ENCODE data around the gene GALNT10. TPM values are rescaled to one million over a fixed set of nuclear protein-coding genes. Genes with fewer than 3 reads are reported as not detected.

Gene GALNT10
- total RNA-seq, 1 experiment from 2014 or later, result 23.4 TPM

- H3K36me3 ChIP-seq (ENCODE audit: control insufficient read depth, insufficient read depth, low read length), result no peaks in the 10 kb centered on the region
- H3K27me3 Mint-ChIP-seq (ENCODE audit: insufficient read depth, unreplicated experiment), result no peaks in the 10 kb centered on the region
- DNase-seq, result no peak
- no TSS peak for BruUV-seq (replicated peaks)
- H3K9me3 Mint-ChIP-seq (ENCODE audit: unreplicated experiment), result no peaks in the 10 kb centered on the region
- peaks cover 15% of the 10 kb centered on the region for H3K4me1 Mint-ChIP-seq (ENCODE audit: low read depth, unreplicated experiment)
- H3K9me3 ChIP-seq, result no peaks in the 10 kb centered on the region
- no peaks in the 10 kb centered on the region for H3K36me3 Mint-ChIP-seq (ENCODE audit: insufficient read depth, unreplicated experiment)
- TF ChIP-seq CTCF (IDR thresholded peaks at IDR 0.05; ENCODE audit: insufficient read depth in 1 of 2, low read depth in 1 of 2, low read length in 1 of 2, severe bottlenecking in 1 of 2, unreplicated experiment in 1 of 2), result no peak
- no peaks in the 10 kb centered on the region for H3K27me3 ChIP-seq (replicated peaks; ENCODE audit: control insufficient read depth, insufficient read depth, low read length)
- 0 out of 2 replicates have a peak, but pooled peaks cover 5% of the 10 kb centered on the region for H3K4me1 ChIP-seq
- no peak overlapping the region for H3K27ac Mint-ChIP-seq (ENCODE audit: unreplicated experiment)
- H3K4me3 ChIP-seq (ENCODE audit: low read depth, low read length), result no peak overlapping the region
- intact Hi-C loops (cut with micrococcal nuclease; ENCODE audit: unreplicated experiment), result loop anchor here (5.0 kb wide), 1 partner anchor 166 kb away; no protein-coding TSS in a partner anchor
- ChIA-PET POLR2A (no interaction called here), CTCF (no interaction called here)
- no peak overlapping the region for H3K4me3 Mint-ChIP-seq (ENCODE audit: unreplicated experiment)
Observed at GRCh38 chr5:154241021-154241420, 50.5 kb downstream of the GALNT10 start.

- Histone ChIP-seq H3K36me3 (ENCODE audit: control insufficient read depth, insufficient read depth, low read length) (no peaks in the 10 kb centered on the region), H3K4me1 (0 out of 2 replicates have a peak, but pooled peaks cover 5% of the 10 kb centered on the region), H3K9me3 (no peaks in the 10 kb centered on the region), H3K4me3 (ENCODE audit: low read depth, low read length) (no peak overlapping the region), H3K27me3 (replicated peaks; ENCODE audit: control insufficient read depth, insufficient read depth, low read length) (no peaks in the 10 kb centered on the region)
- no peak for TF ChIP-seq CTCF (IDR thresholded peaks at IDR 0.05; ENCODE audit: insufficient read depth in 1 of 2, low read depth in 1 of 2, low read length in 1 of 2, severe bottlenecking in 1 of 2, unreplicated experiment in 1 of 2)
- Mint-ChIP-seq H3K9me3 (ENCODE audit: unreplicated experiment) (no peaks in the 10 kb centered on the region), H3K27me3 (ENCODE audit: insufficient read depth, unreplicated experiment) (no peaks in the 10 kb centered on the region), H3K4me3 (ENCODE audit: unreplicated experiment) (no peak overlapping the region), H3K4me1 (ENCODE audit: low read depth, unreplicated experiment) (peaks cover 15% of the 10 kb centered on the region), H3K27ac (ENCODE audit: unreplicated experiment) (peak overlapping the region; percentile 34), H3K36me3 (ENCODE audit: insufficient read depth, unreplicated experiment) (no peaks in the 10 kb centered on the region)
- CTCF ChIA-PET, result no interaction called here
- intact Hi-C loops (cut with micrococcal nuclease; ENCODE audit: unreplicated experiment), result loop anchor here (5.0 kb wide), 1 partner anchor 165 kb away; no protein-coding TSS in a partner anchor
- BruUV-seq (replicated peaks), result no TSS peak
- no peak for DNase-seq
- POLR2A ChIA-PET, result no interaction called here
Observed at GRCh38 chr5:154242442-154242841, 51.9 kb downstream of the GALNT10 start.

DNA sequence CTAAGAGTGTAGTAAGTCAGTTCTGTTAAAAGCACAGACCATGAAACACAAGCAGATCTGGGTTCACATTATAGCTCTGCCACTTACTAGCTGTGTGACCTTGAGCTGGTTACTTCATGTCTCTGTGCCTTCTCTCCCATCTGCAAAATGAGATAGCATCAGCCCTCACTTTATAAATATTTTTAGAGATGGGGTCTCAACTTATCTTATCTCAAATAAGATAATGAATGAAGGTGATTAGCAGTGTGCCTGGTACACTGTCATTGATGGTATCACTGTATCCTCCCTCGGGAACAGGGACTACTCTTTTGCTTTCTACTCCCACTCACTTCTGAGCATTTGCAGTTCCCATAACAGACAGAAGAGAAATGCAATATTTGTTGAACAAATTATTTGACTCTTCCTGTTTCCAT is 52.4 kb downstream of the GALNT10 start:
- POLR2A ChIA-PET, result no interaction called here
- BruUV-seq (replicated peaks), result no TSS peak

More for the DNA sequence above, 52.4 kb downstream of the GALNT10 start:
- Histone ChIP-seq H3K4me1 (0 out of 2 replicates have a peak, but pooled peaks cover 5% of the 10 kb centered on the region), H3K9me3 (no peaks in the 10 kb centered on the region), H3K36me3 (ENCODE audit: control insufficient read depth, insufficient read depth, low read length) (no peaks in the 10 kb centered on the region), H3K4me3 (ENCODE audit: low read depth, low read length) (no peak overlapping the region), H3K27me3 (replicated peaks; ENCODE audit: control insufficient read depth, insufficient read depth, low read length) (no peaks in the 10 kb centered on the region)
- intact Hi-C loops (cut with micrococcal nuclease; ENCODE audit: unreplicated experiment), result loop anchor here (5.0 kb wide), 1 partner anchor 164 kb away; no protein-coding TSS in a partner anchor
- no peak for TF ChIP-seq CTCF (IDR thresholded peaks at IDR 0.05; ENCODE audit: insufficient read depth in 1 of 2, low read depth in 1 of 2, low read length in 1 of 2, severe bottlenecking in 1 of 2, unreplicated experiment in 1 of 2)
- Mint-ChIP-seq H3K36me3 (ENCODE audit: insufficient read depth, unreplicated experiment) (no peaks in the 10 kb centered on the region), H3K27me3 (ENCODE audit: insufficient read depth, unreplicated experiment) (no peaks in the 10 kb centered on the region), H3K27ac (ENCODE audit: unreplicated experiment) (peak overlapping the region; percentile 34), H3K4me3 (ENCODE audit: unreplicated experiment) (no peak overlapping the region), H3K9me3 (ENCODE audit: unreplicated experiment) (no peaks in the 10 kb centered on the region), H3K4me1 (ENCODE audit: low read depth, unreplicated experiment) (peaks cover 15% of the 10 kb centered on the region)
- CTCF ChIA-PET, result no interaction called here
- DNase-seq, result no peak
